CD4-positive, alpha-beta T cell treated with Interferon gamma for 1 hour (primary cell): ENCODE data around the gene SCAMP4.
"Not testable (repeated sequence)": the region's sequence is repeated elsewhere in the genome, so short reads cannot be mapped to it uniquely, and the experiment has no call there.

Experiments
- DNase-seq: peaks from one replicate; pipeline ENCODE4 v3.0.0-alpha.2; 2020

The SCAMP4 gene

GRCh38 chr19:1883784-1884183 lies 21.4 kb upstream of the SCAMP4 start:
- no peak for DNase-seq

- DNase-seq, result peak; percentile 60
These were observed 20.9 kb upstream of the SCAMP4 start for GRCh38 chr19:1884291-1884718.

GRCh38 chr19:1884719-1885334 lies 20.4 kb upstream of the SCAMP4 start:
- DNase-seq, result no peak

GRCh38 chr19:1885398-1886119 lies 19.6 kb upstream of the SCAMP4 start, which contains the start of gene ABHD17A:
Gene ABHD17A, minus strand, starts transcription at chr19:1885496. Its CDS starts 3,930 bp downstream, at chr19:1881566.
- peak; percentile 95 for DNase-seq

- DNase-seq, result not testable (repeated sequence)
These were observed 18.8 kb upstream of the SCAMP4 start for GRCh38 chr19:1886360-1886759.

- DNase-seq, result no peak
These were observed 16.8 kb upstream of the SCAMP4 start for GRCh38 chr19:1888385-1888784.

- no peak for DNase-seq
These were observed 15.3 kb upstream of the SCAMP4 start for GRCh38 chr19:1889907-1890306.

GRCh38 chr19:1893791-1894190 lies 11.4 kb upstream of the SCAMP4 start:
- DNase-seq, result no peak

- DNase-seq, result no peak
These were observed 8.7 kb upstream of the SCAMP4 start for GRCh38 chr19:1896508-1896907.

- DNase-seq, result peak; percentile 77
These were observed 3.2 kb upstream of the SCAMP4 start for GRCh38 chr19:1901940-1902404.

- no peak for DNase-seq
These were observed 2.3 kb upstream of the SCAMP4 start for GRCh38 chr19:1902923-1903322.

GRCh38 chr19:1904860-1905109 lies 414 bp upstream of the SCAMP4 start:
- no peak for DNase-seq

- no peak for DNase-seq
These were observed 720 bp downstream of the SCAMP4 start for GRCh38 chr19:1905863-1906375.

GRCh38 chr19:1906985-1907562 lies 1.9 kb downstream of the SCAMP4 start:
- no peak for DNase-seq

- DNase-seq, result no peak
These were observed 2.6 kb downstream of the SCAMP4 start for GRCh38 chr19:1907563-1908363.

- DNase-seq, result no peak
These were observed 3.1 kb downstream of the SCAMP4 start for GRCh38 chr19:1908364-1908678.

- DNase-seq, result no peak
These were observed 4.5 kb downstream of the SCAMP4 start for GRCh38 chr19:1909761-1910080.

GRCh38 chr19:1910177-1910576 lies 5.0 kb downstream of the SCAMP4 start:
- no peak for DNase-seq

- DNase-seq, result no peak
These were observed 5.9 kb downstream of the SCAMP4 start for GRCh38 chr19:1911098-1911497.

- no peak for DNase-seq
These were observed 6.8 kb downstream of the SCAMP4 start for GRCh38 chr19:1911995-1912394.

- DNase-seq, result no peak
These were observed 7.7 kb downstream of the SCAMP4 start for GRCh38 chr19:1912760-1913505.

GRCh38 chr19:1913781-1914577 lies 8.8 kb downstream of the SCAMP4 start:
- DNase-seq, result no peak
